H1 (cell line): Measurements from ENCODE around the gene CMSS1. TPM values are rescaled to one million over a fixed set of nuclear protein-coding genes. Genes with fewer than 3 reads are reported as not detected.

ENCODE experiments used
- CTCF ChIA-PET: fragments of 300-600 bp; sonication (Branson Sonifier 250); formaldehyde crosslinking; loops from one replicate; lab custom pipeline; 2021; ENCODE audit not compliant: partially characterized antibody; lab: Charles Lee
- POLR2A ChIA-PET: fragments of 300-600 bp; sonication (Branson Sonifier 250); formaldehyde crosslinking; loops from one replicate; lab custom pipeline; 2021; ENCODE audit warnings: inconsistent platforms; ENCODE audit not compliant: partially characterized antibody; lab: Charles Lee
- DNase-seq, 2 experiments: peaks; one replicate each; pipeline versions ENCODE4 v3.0.0 to v3.0.0-alpha.2; 2010 to 2022; ENCODE audit warnings: low spot score in 2 of 2, low read depth in 1 of 2, mixed read lengths in 1 of 2
- FAIRE-seq: peaks from 2 replicates; lab custom pipeline; 2011; peaks lifted over from hg19 to GRCh38; lab: Jason Lieb, UNC
- H2AFZ ChIP-seq: 2 replicates; pipeline ENCODE4 v1.8.1; 2012; ENCODE audit warnings: low read length, inconsistent platforms
- H2AK5ac ChIP-seq: 2 replicates; pipeline ENCODE4 v1.6.1; 2013; ENCODE audit warnings: low read depth, low read length
- H2BK120ac ChIP-seq: replicated peaks from 2 replicates; pipeline ENCODE3; 2013; ENCODE audit warnings: low read depth, low read length, inconsistent platforms
- H2BK12ac ChIP-seq: 2 replicates; pipeline ENCODE4 v1.6.1; 2013; ENCODE audit warnings: low read depth, low read length
- H2BK15ac ChIP-seq: 2 replicates; pipeline ENCODE4 v1.6.1; 2013; ENCODE audit warnings: low read length
- H2BK20ac ChIP-seq: 2 replicates; pipeline ENCODE4 v1.6.1; 2013; ENCODE audit warnings: low read length
- H2BK5ac ChIP-seq: 2 replicates; pipeline ENCODE4 v1.6.1; 2013; ENCODE audit warnings: low read depth, low read length
- H3K14ac ChIP-seq: 2 replicates; pipeline ENCODE4 v1.6.1; 2013; ENCODE audit warnings: inconsistent platforms; ENCODE audit not compliant: insufficient read length
- H3K18ac ChIP-seq: 2 replicates; pipeline ENCODE4 v1.6.1; 2013; ENCODE audit warnings: low read length; ENCODE audit errors: extremely low read depth
- H3K23ac ChIP-seq: 2 replicates; pipeline ENCODE4 v1.6.1; 2013; ENCODE audit warnings: inconsistent platforms; ENCODE audit not compliant: insufficient read length
- H3K23me2 ChIP-seq: 2 replicates; pipeline ENCODE4 v1.6.1; 2013; ENCODE audit warnings: low read depth, low read length
- H3K27ac ChIP-seq: 2 replicates; pipeline ENCODE4 v1.6.1; 2011; ENCODE audit warnings: low read depth, low read length, inconsistent platforms
- H3K27me3 ChIP-seq, 4 experiments: replicated peaks in 1 of 4; 1 replicate in 1 of 4; 2 replicates in 3 of 4; pipeline versions ENCODE4 v1.6.1 to v1.8.1; 2011 to 2013; ENCODE audit warnings: low read length in 3 of 4, mild to moderate bottlenecking in 3 of 4, inconsistent platforms in 2 of 4, mixed read lengths in 2 of 4, moderate library complexity in 1 of 4; ENCODE audit not compliant: control insufficient read depth in 3 of 4, insufficient read depth in 3 of 4; ENCODE audit errors: extremely low read depth in 1 of 4
- H3K36me3 ChIP-seq, 4 experiments: 2 replicates each; pipeline versions ENCODE4 v1.6.1 to v1.8.1; 2011 to 2013; ENCODE audit warnings: mild to moderate bottlenecking in 4 of 4, low read length in 3 of 4, moderate library complexity in 2 of 4, control low read depth in 1 of 4, inconsistent platforms in 1 of 4; ENCODE audit not compliant: insufficient read depth in 4 of 4, control insufficient read depth in 2 of 4
- H3K4ac ChIP-seq: replicated peaks from 2 replicates; pipeline ENCODE3; 2013; ENCODE audit warnings: low read length, low read depth, mixed read lengths, inconsistent platforms; ENCODE audit not compliant: insufficient read length
- H3K4me1 ChIP-seq, 4 experiments: replicated peaks in 1 of 4; 1 replicate in 1 of 4; 2 replicates in 3 of 4; pipeline versions ENCODE4 v1.6.1 to v1.8.1; 2011 to 2013; ENCODE audit warnings: low read length in 3 of 4, inconsistent platforms in 2 of 4, mixed read lengths in 1 of 4; ENCODE audit not compliant: insufficient read depth in 4 of 4, control insufficient read depth in 3 of 4
- H3K4me2 ChIP-seq, 2 experiments: 2 replicates each; pipeline versions ENCODE4 v1.6.1 to v1.8.1; 2011 to 2013; ENCODE audit warnings: low read depth in 2 of 2, low read length in 2 of 2, control low read depth in 1 of 2, inconsistent platforms in 1 of 2, mild to moderate bottlenecking in 1 of 2; ENCODE audit not compliant: insufficient read depth in 1 of 2
- H3K4me3 ChIP-seq, 4 experiments: fragments of 200-600, 300-600 bp in 1 of 4; sonication (generic), shearing (Covaris generic), sonication (Bioruptor Twin) in 1 of 4; 2 replicates each; pipeline versions ENCODE4 v1.5.1 to v1.8.1; 2011 to 2016; ENCODE audit warnings: low read length in 4 of 4, low read depth in 3 of 4, control low read depth in 2 of 4, inconsistent platforms in 2 of 4, mild to moderate bottlenecking in 2 of 4, mixed read lengths in 1 of 4, moderate library complexity in 1 of 4; ENCODE audit not compliant: insufficient read depth in 2 of 4; ENCODE audit errors: extremely low read depth in 1 of 4
- H3K56ac ChIP-seq: replicated peaks from 2 replicates; pipeline ENCODE3; 2013; ENCODE audit warnings: low read depth, mild to moderate bottlenecking, mixed read lengths, low read length, inconsistent platforms; ENCODE audit not compliant: insufficient read length
- H3K79me1 ChIP-seq: 2 replicates; pipeline ENCODE4 v1.6.1; 2013; ENCODE audit warnings: low read depth, low read length, control low read depth
- H3K79me2 ChIP-seq, 2 experiments: 2 replicates each; pipeline versions ENCODE4 v1.6.1 to v1.8.1; 2012 to 2013; ENCODE audit warnings: low read length in 2 of 2, mild to moderate bottlenecking in 2 of 2, inconsistent platforms in 1 of 2; ENCODE audit not compliant: insufficient read depth in 2 of 2, control insufficient read depth in 1 of 2
- H3K9ac ChIP-seq, 4 experiments: replicated peaks in 1 of 4; 1 replicate in 1 of 4; 2 replicates in 3 of 4; pipeline versions ENCODE4 v1.6.1 to v1.8.1; 2011 to 2013; ENCODE audit warnings: low read depth in 3 of 4, low read length in 3 of 4, control low read depth in 2 of 4, mild to moderate bottlenecking in 2 of 4, moderate library complexity in 2 of 4, inconsistent platforms in 1 of 4; ENCODE audit errors: extremely low read depth in 1 of 4
- H3K9me3 ChIP-seq, 2 experiments: 2 replicates each; pipeline versions ENCODE4 v1.6.1 to v1.8.1; 2012 to 2013; ENCODE audit warnings: mild to moderate bottlenecking in 2 of 2, moderate library complexity in 2 of 2, control low read depth in 1 of 2, inconsistent platforms in 1 of 2, low read depth in 1 of 2, low read length in 1 of 2, mixed read lengths in 1 of 2; ENCODE audit not compliant: insufficient read depth in 2 of 2
- H4K20me1 ChIP-seq, 2 experiments: replicated peaks in 1 of 2; 2 replicates each; pipeline versions ENCODE3 to v1.8.1; 2011 to 2013; ENCODE audit warnings: inconsistent platforms in 2 of 2, low read length in 2 of 2, mild to moderate bottlenecking in 1 of 2; ENCODE audit not compliant: insufficient read depth in 2 of 2, control insufficient read depth in 1 of 2
- H4K5ac ChIP-seq: 2 replicates; pipeline ENCODE4 v1.6.1; 2013; ENCODE audit warnings: low read length, low read depth, mixed read lengths, inconsistent platforms; ENCODE audit not compliant: insufficient read length
- H4K8ac ChIP-seq: 2 replicates; pipeline ENCODE4 v1.8.0; 2013; ENCODE audit warnings: mild to moderate bottlenecking, moderate library complexity, low read length, inconsistent platforms; ENCODE audit not compliant: insufficient read depth; ENCODE audit errors: extremely low read depth
- H4K91ac ChIP-seq: replicated peaks from 2 replicates; pipeline ENCODE3; 2013; ENCODE audit warnings: low read length, mixed read lengths, inconsistent platforms; ENCODE audit not compliant: insufficient read length
- ASH2L ChIP-seq: fragments of 200-600, 300-600 bp; sonication (generic); IDR thresholded peaks from one replicate; pipeline ENCODE4 v1.7.1; 2017; ENCODE audit warnings: low read length
- CBX8 ChIP-seq: fragments of 300-800, 300-1000 bp; sonication (generic); IDR thresholded peaks from 2 replicates; pipeline ENCODE4 v1.7.1; 2016; ENCODE audit warnings: low read depth, low read length, borderline replicate concordance
- FOSL1 ChIP-seq: IDR thresholded peaks from 2 replicates; pipeline ENCODE4 v1.6.1; 2011; ENCODE audit warnings: mild to moderate bottlenecking, low read depth, low read length, moderate library complexity; ENCODE audit not compliant: insufficient read depth
- NANOG ChIP-seq: IDR thresholded peaks from 2 replicates; pipeline ENCODE4 v1.6.1; 2011; ENCODE audit warnings: low read length, low read depth, mild to moderate bottlenecking, inconsistent platforms; ENCODE audit not compliant: insufficient read depth, poor library complexity, severe bottlenecking
- SAP30 ChIP-seq: fragments of 300-600 bp; sonication (generic); IDR thresholded peaks from 2 replicates; pipeline ENCODE4 v1.7.1; 2012; ENCODE audit warnings: low read length, moderate library complexity, mild to moderate bottlenecking, inconsistent platforms; ENCODE audit not compliant: insufficient read depth, insufficient replicate concordance
- SIX5 ChIP-seq: IDR thresholded peaks from 2 replicates; pipeline ENCODE4 v1.6.1; 2011; ENCODE audit warnings: mild to moderate bottlenecking, low read depth, low read length
- TAF1 ChIP-seq: IDR thresholded peaks from 2 replicates; pipeline ENCODE4 v1.6.1; 2011; ENCODE audit warnings: mild to moderate bottlenecking, low read depth, low read length
- TEAD4 ChIP-seq: IDR thresholded peaks from 2 replicates; pipeline ENCODE4 v1.6.1; 2012; ENCODE audit warnings: low read depth, low read length, inconsistent platforms, mixed read lengths
- WGBS, 2 experiments: shearing (Covaris generic) in 1 of 2; methylation state at CpG; one replicate each; pipeline versions ENCODE4 v1.1.6 to v1.1.7; 2013 to 2015; ENCODE audit warnings: low lambda C conversion rate in 2 of 2, mixed read lengths in 2 of 2, inconsistent platforms in 1 of 2, low coverage in 1 of 2, missing lambda C conversion rate in 1 of 2; ENCODE audit not compliant: insufficient replicate concordance in 2 of 2, insufficient coverage in 1 of 2, insufficient read length in 1 of 2; ENCODE audit errors: extremely low coverage in 1 of 2, missing lambda C conversion rate in 1 of 2; 5-methylcytosine and 5-hydroxymethylcytosine counted together
- polyA plus RNA-seq, 7 experiments: library from polyadenylated mRNA; depleted of rRNA in 3 of 7; stranded (reverse) in 5 of 7; unstranded in 2 of 7; fragments of >200 nt in 5 of 7; fragments of 200-250 nt in 2 of 7; gene quantifications; 1 replicate in 5 of 7; 2 replicates in 1 of 7; 4 replicates in 1 of 7; pipeline versions ENCODE4 v1.2.1 to v1.2.3, GENCODE V29; 2011 to 2013; ENCODE audit warnings: missing spikeins in 2 of 7, mixed read lengths in 2 of 7
- total RNA-seq: library from RNA; stranded (reverse); fragmentation: NEBNext Ultra II Directional; extraction: Animal tissue kit (Norgen Biotek cat#: 25700); gene quantifications from 2 replicates; pipeline ENCODE4 v1.2.1, GENCODE V29; 2021
- TF ChIP-seq, protein P1 (sequence below): IDR thresholded peaks from 2 replicates; pipeline ENCODE4 v1.6.1; 2012; ENCODE audit warnings: inconsistent platforms

CMSS1 gene
- total and polyA plus RNA-seq, 2 of the 8 experiments (the other 6 are each of a cell fraction or from before 2014, with no cell fraction given), result 15.2 to 75.1 TPM

DNA sequence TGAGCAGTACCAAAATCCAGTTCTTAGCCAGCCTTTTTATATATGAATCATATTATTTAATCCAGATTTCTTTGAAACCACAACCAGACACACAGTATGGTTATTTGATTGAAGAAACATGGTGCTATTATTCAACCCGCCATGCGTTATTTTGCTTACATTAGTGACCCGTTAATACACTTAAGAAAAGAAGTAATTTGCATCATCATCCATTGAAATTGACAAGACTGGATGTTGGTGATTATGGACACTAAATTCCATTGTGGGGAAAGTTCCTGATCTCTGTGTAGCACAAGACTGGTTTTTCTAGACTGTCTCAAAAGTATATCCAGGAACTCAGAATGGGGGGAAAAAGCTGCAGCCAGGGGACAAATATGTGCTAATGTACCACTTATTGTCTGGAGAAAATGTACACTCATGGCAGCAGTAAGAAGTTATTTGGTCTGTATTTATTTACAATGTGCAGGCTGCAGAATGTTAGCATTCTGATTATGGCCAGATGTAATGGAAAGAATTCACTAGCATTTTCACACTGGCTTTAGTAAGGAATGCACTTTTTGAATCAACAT lies 216.3 kb downstream of the CMSS1 start:
- Histone ChIP-seq H3K4me1 (peaks cover 0 to 5% (median 0%) of the 10 kb centered on the region in 4 experiments; a peak in 2 of 7 replicates), H3K56ac (no peak overlapping the region), H3K9me3 (no peaks in the 10 kb centered on the region), H4K20me1 (no peaks in the 10 kb centered on the region), H2BK120ac (no peak overlapping the region), H2AK5ac (no peak overlapping the region), H3K4ac (no peak overlapping the region), H3K9ac (no peak overlapping the region), H3K27ac (no peak overlapping the region), H3K27me3 (no peaks in the 10 kb centered on the region), H3K79me2 (no peaks in the 10 kb centered on the region), H3K79me1 (no peaks in the 10 kb centered on the region), H3K4me3 (no peak overlapping the region)
- POLR2A ChIA-PET, result no interaction called here
- no peak for TF ChIP-seq NANOG
- no peak for TF ChIP-seq TAF1
- TF ChIP-seq TEAD4, result no peak
- no peak for TF ChIP-seq SIX5
- no peak for TF ChIP-seq SAP30
- no peak for TF ChIP-seq ASH2L
- TF ChIP-seq, protein P1, sequence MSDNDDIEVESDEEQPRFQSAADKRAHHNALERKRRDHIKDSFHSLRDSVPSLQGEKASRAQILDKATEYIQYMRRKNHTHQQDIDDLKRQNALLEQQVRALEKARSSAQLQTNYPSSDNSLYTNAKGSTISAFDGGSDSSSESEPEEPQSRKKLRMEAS, result no peak
- TF ChIP-seq CBX8, result no peak
- no peak for TF ChIP-seq FOSL1
- TF ChIP-seq, all 59 proteins: peak for 0
- H2BK20ac ChIP-seq, result no peak overlapping the region
- H3K23ac ChIP-seq, result no peak overlapping the region
- H3K23me2 ChIP-seq, result no peaks in the 10 kb centered on the region
- DNase-seq, result no peak
- H2BK15ac ChIP-seq, result no peak overlapping the region
- H2AFZ ChIP-seq, result no peak overlapping the region
- FAIRE-seq, result no peak
- no peak overlapping the region for H3K18ac ChIP-seq
- no peak overlapping the region for H4K8ac ChIP-seq
- no peak overlapping the region for H4K91ac ChIP-seq
- no peak overlapping the region for H3K4me2 ChIP-seq
- no peaks in the 10 kb centered on the region for H3K36me3 ChIP-seq
- H2BK5ac ChIP-seq, result no peak overlapping the region
- no peak overlapping the region for H3K14ac ChIP-seq
- WGBS, 2 experiments, result 96% methylated on average over 3 of the region's 3 CpGs; no CpG with 5 or more reads in 1 of the 2 experiments
- CTCF ChIA-PET, result interaction anchor here (1.5 kb wide), 1 partner anchor 9 kb away, joined by 4 read pairs; no protein-coding TSS in a partner anchor
- no peak overlapping the region for H4K5ac ChIP-seq
- H2BK12ac ChIP-seq, result no peak overlapping the region
